BJ (cell line): ENCODE results near the gene RBM11. TPM values are rescaled to one million over a fixed set of nuclear protein-coding genes. Genes with fewer than 3 reads are reported as not detected.

Source experiments
- CTCF ChIA-PET: fragments of 350-600 bp; formaldehyde crosslinking; extraction: SDS; loops from one replicate; lab custom pipeline; 2021; ENCODE audit warnings: antibody characterized with exemption, inconsistent platforms; lab: Yijun Ruan, JAX
- POLR2A ChIA-PET: fragments of 300-600 bp; sonication (Branson Sonifier 250); formaldehyde crosslinking; extraction: SDS; loops from one replicate; lab custom pipeline; 2021; ENCODE audit warnings: antibody characterized with exemption; lab: Charles Lee
- DNase-seq: peaks from one replicate; pipeline ENCODE4 v3.0.0-alpha.2; 2011; ENCODE audit warnings: low read depth
- H3K27me3 ChIP-seq: 2 replicates; pipeline ENCODE4 v1.6.0; 2011; ENCODE audit warnings: low read length; ENCODE audit not compliant: control insufficient read depth, insufficient read depth
- H3K36me3 ChIP-seq: 2 replicates; pipeline ENCODE4 v1.5.1; 2011; ENCODE audit warnings: low read length; ENCODE audit not compliant: control insufficient read depth, insufficient read depth
- H3K4me3 ChIP-seq: 2 replicates; pipeline ENCODE4 v1.5.1; 2011; ENCODE audit warnings: low read depth, mild to moderate bottlenecking, control low read depth, low read length
- polyA plus RNA-seq: library from polyadenylated mRNA; depleted of rRNA; stranded (reverse); fragments of >200 nt; gene quantifications from 2 replicates; pipeline ENCODE4 v1.2.3, GENCODE V29; 2011
- TF ChIP-seq, protein P1 (sequence below): IDR thresholded peaks from 2 replicates; pipeline ENCODE4 v1.5.1; 2011; ENCODE audit warnings: low read depth, mild to moderate bottlenecking, control low read depth, inconsistent platforms, low read length, moderate library complexity; ENCODE audit not compliant: insufficient read depth

The RBM11 gene
- polyA plus RNA-seq, 1 experiment: not detected

DNA sequence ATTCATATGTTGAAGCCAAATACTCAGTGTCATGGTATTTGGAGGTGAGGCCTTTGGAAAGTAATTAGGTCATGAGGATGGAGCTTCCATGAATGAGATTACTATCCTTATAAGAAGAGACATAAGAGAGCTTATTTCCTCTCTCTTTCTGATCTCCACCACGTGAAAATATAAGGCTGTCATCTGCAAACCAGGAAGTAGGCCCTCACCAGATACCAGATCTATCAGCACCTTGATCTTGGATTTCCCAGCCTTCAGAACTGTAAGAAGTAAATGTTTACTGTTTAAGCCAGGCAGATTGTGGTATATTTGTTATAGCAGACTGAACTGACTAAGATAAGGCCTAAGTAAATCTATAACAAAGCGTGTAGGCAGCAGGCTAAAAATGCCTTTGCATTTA, 25.3 kb downstream of the RBM11 start:
- no peak for DNase-seq
- H3K4me3 ChIP-seq: no peak overlapping the region
- POLR2A ChIA-PET: no interaction called here
- H3K36me3 ChIP-seq: no peaks in the 10 kb centered on the region
- no peaks in the 10 kb centered on the region for H3K27me3 ChIP-seq
- TF ChIP-seq, protein P1, sequence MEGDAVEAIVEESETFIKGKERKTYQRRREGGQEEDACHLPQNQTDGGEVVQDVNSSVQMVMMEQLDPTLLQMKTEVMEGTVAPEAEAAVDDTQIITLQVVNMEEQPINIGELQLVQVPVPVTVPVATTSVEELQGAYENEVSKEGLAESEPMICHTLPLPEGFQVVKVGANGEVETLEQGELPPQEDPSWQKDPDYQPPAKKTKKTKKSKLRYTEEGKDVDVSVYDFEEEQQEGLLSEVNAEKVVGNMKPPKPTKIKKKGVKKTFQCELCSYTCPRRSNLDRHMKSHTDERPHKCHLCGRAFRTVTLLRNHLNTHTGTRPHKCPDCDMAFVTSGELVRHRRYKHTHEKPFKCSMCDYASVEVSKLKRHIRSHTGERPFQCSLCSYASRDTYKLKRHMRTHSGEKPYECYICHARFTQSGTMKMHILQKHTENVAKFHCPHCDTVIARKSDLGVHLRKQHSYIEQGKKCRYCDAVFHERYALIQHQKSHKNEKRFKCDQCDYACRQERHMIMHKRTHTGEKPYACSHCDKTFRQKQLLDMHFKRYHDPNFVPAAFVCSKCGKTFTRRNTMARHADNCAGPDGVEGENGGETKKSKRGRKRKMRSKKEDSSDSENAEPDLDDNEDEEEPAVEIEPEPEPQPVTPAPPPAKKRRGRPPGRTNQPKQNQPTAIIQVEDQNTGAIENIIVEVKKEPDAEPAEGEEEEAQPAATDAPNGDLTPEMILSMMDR: no peak
- CTCF ChIA-PET: no interaction called here

DNA sequence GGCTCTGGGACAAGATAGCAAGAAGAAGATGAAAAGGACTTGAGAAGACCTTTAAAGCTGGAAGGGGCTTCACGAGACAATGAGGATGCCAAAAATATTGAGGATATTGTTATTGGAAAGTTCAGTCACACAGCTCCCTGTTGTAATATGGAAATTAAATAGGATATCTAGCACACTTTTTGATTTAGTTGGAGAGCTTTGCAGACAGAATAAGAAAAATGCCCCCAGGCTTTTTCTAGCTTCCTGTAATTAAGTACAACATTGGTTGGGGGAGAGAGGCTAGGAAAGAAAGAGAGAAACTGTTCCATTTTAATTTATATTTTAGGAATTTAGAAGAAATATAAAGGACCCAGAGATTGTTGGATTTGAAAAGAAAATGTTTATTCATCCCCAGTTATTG, 27.5 kb downstream of the RBM11 start:
- no peak for DNase-seq
- TF ChIP-seq, protein P1: no peak
- Histone ChIP-seq H3K27me3 (no peaks in the 10 kb centered on the region), H3K36me3 (no peaks in the 10 kb centered on the region), H3K4me3 (no peak overlapping the region)
- ChIA-PET POLR2A (no interaction called here), CTCF (interaction anchor here (1.7 kb wide), 1 partner anchor 10 kb away, joined by 6 read pairs; no protein-coding TSS in a partner anchor)

DNA sequence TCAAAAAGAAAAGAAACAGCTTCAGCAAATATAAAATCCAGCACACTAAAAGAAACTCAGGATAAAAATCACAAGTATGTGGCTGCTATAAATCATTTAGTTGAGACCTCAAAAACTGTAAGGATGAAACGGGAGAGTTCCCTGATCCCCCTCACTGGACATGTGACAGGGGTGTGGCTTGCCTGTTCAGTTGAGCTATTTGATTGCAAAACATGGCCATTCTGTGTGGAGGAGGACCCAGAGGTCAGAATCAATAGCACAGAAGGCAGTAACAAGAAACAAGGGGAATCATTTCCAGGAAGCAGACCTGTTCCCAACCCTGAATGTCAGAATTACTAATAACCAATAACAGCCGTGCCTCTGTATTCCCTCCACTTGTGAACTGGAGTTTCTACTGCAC, 27.9 kb downstream of the RBM11 start:
- CTCF ChIA-PET: interaction anchor here (1.7 kb wide), 1 partner anchor 9 kb away, joined by 6 read pairs; no protein-coding TSS in a partner anchor
- TF ChIP-seq, protein P1: no peak
- POLR2A ChIA-PET: no interaction called here
- Histone ChIP-seq H3K36me3 (no peaks in the 10 kb centered on the region), H3K27me3 (no peaks in the 10 kb centered on the region), H3K4me3 (no peak overlapping the region)
- DNase-seq: no peak

DNA sequence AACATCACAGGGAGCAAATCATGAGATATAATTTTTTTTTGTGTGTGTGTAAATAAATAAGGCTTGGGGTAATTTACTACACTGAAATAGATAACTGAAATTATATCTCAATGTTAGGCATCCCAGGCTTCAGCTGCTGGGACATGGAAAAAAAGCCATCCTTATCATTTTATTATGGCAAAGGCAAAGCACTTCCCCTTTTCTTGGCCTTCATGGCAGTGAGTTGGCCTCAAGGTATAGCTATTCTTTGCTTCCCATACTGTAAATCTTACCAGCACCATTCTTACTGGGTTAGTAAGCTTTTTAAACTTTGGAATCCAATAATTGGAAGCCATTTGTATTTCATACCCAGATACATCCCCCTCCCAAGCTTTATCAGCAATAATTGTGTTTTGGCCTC, 29.0 kb downstream of the RBM11 start:
- TF ChIP-seq, protein P1: no peak
- ChIA-PET CTCF (interaction anchor here (1.4 kb wide), 1 partner anchor 8 kb away, joined by 6 read pairs; no protein-coding TSS in a partner anchor), POLR2A (no interaction called here)
- Histone ChIP-seq H3K27me3 (no peaks in the 10 kb centered on the region), H3K36me3 (no peaks in the 10 kb centered on the region), H3K4me3 (no peak overlapping the region)
- no peak for DNase-seq

DNA sequence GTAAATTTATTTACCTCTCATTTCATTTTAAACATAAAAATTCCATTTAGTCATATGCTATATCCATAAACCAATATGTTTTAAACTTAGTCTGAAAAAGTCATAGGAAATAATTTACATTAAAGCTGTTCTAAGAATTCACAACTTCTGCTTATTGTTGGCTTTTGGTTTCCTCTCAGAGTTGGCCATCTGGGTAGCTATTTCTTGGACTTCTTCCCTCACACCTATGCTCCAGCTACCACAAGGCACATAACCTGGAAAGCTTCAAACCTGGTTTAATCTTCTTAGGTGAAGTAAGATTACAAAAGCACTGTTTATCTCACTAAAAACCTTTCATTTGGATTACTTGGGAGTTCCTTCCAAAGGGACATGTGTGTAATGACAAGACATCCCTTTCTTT, 29.8 kb downstream of the RBM11 start:
- TF ChIP-seq, protein P1: no peak
- ChIA-PET CTCF (interaction anchor here (1.4 kb wide), 1 partner anchor 8 kb away, joined by 6 read pairs; no protein-coding TSS in a partner anchor), POLR2A (no interaction called here)
- no peak for DNase-seq
- no peak overlapping the region for H3K4me3 ChIP-seq
- no peaks in the 10 kb centered on the region for H3K36me3 ChIP-seq
- no peaks in the 10 kb centered on the region for H3K27me3 ChIP-seq
